Hepatocyte (in vitro differentiated cells): ENCODE data around the gene P2RY14. TPM values are rescaled to one million over a fixed set of nuclear protein-coding genes. Genes with fewer than 3 reads are reported as not detected.
"Not testable (repeated sequence)": the region's sequence is repeated elsewhere in the genome, so short reads cannot be mapped to it uniquely, and the experiment has no call there.

Experiments
- DNase-seq: peaks from one replicate; pipeline ENCODE4 v3.0.0-alpha.2; 2016; ENCODE audit warnings: low spot score
- H2AFZ ChIP-seq: fragments of 200-600 bp; sonication (generic); 2 replicates; pipeline ENCODE4 v1.6.0; 2016; ENCODE audit warnings: antibody characterized with exemption, mild to moderate bottlenecking
- H3K27ac ChIP-seq: fragments of 200-600 bp; sonication (generic); 2 replicates; pipeline ENCODE4 v1.5.1; 2016; ENCODE audit warnings: mild to moderate bottlenecking
- H3K27me3 ChIP-seq: fragments of 200-600 bp; sonication (generic); 2 replicates; pipeline ENCODE4 v1.6.1; 2016
- H3K36me3 ChIP-seq: fragments of 200-600 bp; sonication (generic); replicated peaks from 2 replicates; pipeline ENCODE4 v1.5.1; 2016; ENCODE audit warnings: low read depth; ENCODE audit not compliant: insufficient read depth
- H3K4me1 ChIP-seq: fragments of 200-600 bp; sonication (generic); 2 replicates; pipeline ENCODE4 v1.5.1; 2016; ENCODE audit warnings: mild to moderate bottlenecking, moderate library complexity; ENCODE audit not compliant: insufficient read depth
- H3K4me2 ChIP-seq: fragments of 200-600 bp; sonication (generic); 2 replicates; pipeline ENCODE4 v1.6.0; 2016
- H3K4me3 ChIP-seq: fragments of 200-600 bp; sonication (generic); 2 replicates; pipeline ENCODE4 v1.5.1; 2016; ENCODE audit warnings: mild to moderate bottlenecking
- H3K79me2 ChIP-seq: fragments of 200-600 bp; sonication (generic); 2 replicates; pipeline ENCODE4 v1.6.0; 2017; ENCODE audit warnings: mild to moderate bottlenecking
- H3K9me2 ChIP-seq: fragments of 200-600 bp; sonication (generic); replicated peaks from 2 replicates; pipeline ENCODE4 v1.6.0; 2017; ENCODE audit warnings: mild to moderate bottlenecking; ENCODE audit not compliant: insufficient read depth
- H3K9me3 ChIP-seq: fragments of 200-600 bp; sonication (generic); 2 replicates; pipeline ENCODE4 v1.5.1; 2016; ENCODE audit warnings: low read depth, mild to moderate bottlenecking
- H4K20me1 ChIP-seq: fragments of 200-600 bp; sonication (generic); 2 replicates; pipeline ENCODE4 v1.6.0; 2016; ENCODE audit warnings: mild to moderate bottlenecking; ENCODE audit not compliant: insufficient read depth, poor library complexity, severe bottlenecking
- EZH2 ChIP-seq: fragments of 200-600 bp; sonication (generic); IDR thresholded peaks from 2 replicates; pipeline ENCODE4 v1.6.1; 2016; ENCODE audit warnings: antibody characterized with exemption, mild to moderate bottlenecking, borderline replicate concordance
- EZH2phosphoT487 ChIP-seq: fragments of 200-600 bp; sonication (generic); IDR thresholded peaks from one replicate; pipeline ENCODE4 v1.6.1; 2018; ENCODE audit warnings: antibody characterized with exemption, mild to moderate bottlenecking, low read depth, moderate library complexity; ENCODE audit not compliant: unreplicated experiment, severe bottlenecking
- WGBS: methylation state at CpG from one replicate; pipeline ENCODE4 v1.1.6; 2016; ENCODE audit warnings: low lambda C conversion rate; ENCODE audit errors: missing lambda C conversion rate; 5-methylcytosine and 5-hydroxymethylcytosine counted together
- polyA plus RNA-seq: library from polyadenylated mRNA; unstranded; fragments of >200 nt; fragmentation: Nextera tagmentation; extraction: Ambion mirVana; gene quantifications from 2 replicates; pipeline ENCODE4 v1.2.1, GENCODE V29; 2016
- total RNA-seq: library from RNA; depleted of rRNA; stranded (reverse); fragments of >200 nt; gene quantifications from 2 replicates; pipeline ENCODE4 v1.2.3, GENCODE V29; 2014
- TF ChIP-seq, protein P1 (sequence below): fragments of 200-600 bp; sonication (generic); IDR thresholded peaks from 2 replicates; pipeline ENCODE4 v1.5.1; 2016; ENCODE audit warnings: antibody characterized with exemption, mild to moderate bottlenecking; ENCODE audit not compliant: poor library complexity

Gene P2RY14
- total and polyA plus RNA-seq, 2 experiments from 2014 or later, result 0.11 TPM; not detected in 1

- Histone ChIP-seq H2AFZ (no peak overlapping the region), H3K79me2 (no peaks in the 10 kb centered on the region), H3K9me3 (no peaks in the 10 kb centered on the region), H3K4me2 (no peak overlapping the region), H3K4me3 (no peak overlapping the region), H3K27ac (no peak overlapping the region), H3K27me3 (no peaks in the 10 kb centered on the region), H4K20me1 (no peaks in the 10 kb centered on the region), H3K36me3 (no peaks in the 10 kb centered on the region), H3K4me1 (no peaks in the 10 kb centered on the region), H3K9me2 (no peaks in the 10 kb centered on the region)
- TF ChIP-seq, protein P1, sequence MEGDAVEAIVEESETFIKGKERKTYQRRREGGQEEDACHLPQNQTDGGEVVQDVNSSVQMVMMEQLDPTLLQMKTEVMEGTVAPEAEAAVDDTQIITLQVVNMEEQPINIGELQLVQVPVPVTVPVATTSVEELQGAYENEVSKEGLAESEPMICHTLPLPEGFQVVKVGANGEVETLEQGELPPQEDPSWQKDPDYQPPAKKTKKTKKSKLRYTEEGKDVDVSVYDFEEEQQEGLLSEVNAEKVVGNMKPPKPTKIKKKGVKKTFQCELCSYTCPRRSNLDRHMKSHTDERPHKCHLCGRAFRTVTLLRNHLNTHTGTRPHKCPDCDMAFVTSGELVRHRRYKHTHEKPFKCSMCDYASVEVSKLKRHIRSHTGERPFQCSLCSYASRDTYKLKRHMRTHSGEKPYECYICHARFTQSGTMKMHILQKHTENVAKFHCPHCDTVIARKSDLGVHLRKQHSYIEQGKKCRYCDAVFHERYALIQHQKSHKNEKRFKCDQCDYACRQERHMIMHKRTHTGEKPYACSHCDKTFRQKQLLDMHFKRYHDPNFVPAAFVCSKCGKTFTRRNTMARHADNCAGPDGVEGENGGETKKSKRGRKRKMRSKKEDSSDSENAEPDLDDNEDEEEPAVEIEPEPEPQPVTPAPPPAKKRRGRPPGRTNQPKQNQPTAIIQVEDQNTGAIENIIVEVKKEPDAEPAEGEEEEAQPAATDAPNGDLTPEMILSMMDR, result no peak
- WGBS, result 50% methylated on average over 2 of the region's 2 CpGs
- no peak for DNase-seq
Observed at GRCh38 chr3:151175952-151176351, 102.4 kb downstream of the P2RY14 start.

- no peak overlapping the region for H2AFZ ChIP-seq
- 77% methylated on average over 2 of the region's 2 CpGs for WGBS
- no peaks in the 10 kb centered on the region for H3K4me1 ChIP-seq
- TF ChIP-seq, protein P1, result no peak
- TF ChIP-seq EZH2 (no peak), EZH2phosphoT487 (no peak)
- no peak overlapping the region for H3K27ac ChIP-seq
- no peaks in the 10 kb centered on the region for H3K36me3 ChIP-seq
- no peak for DNase-seq
- no peaks in the 10 kb centered on the region for H3K9me2 ChIP-seq
- no peaks in the 10 kb centered on the region for H3K9me3 ChIP-seq
- H3K27me3 ChIP-seq, result no peaks in the 10 kb centered on the region
- H3K79me2 ChIP-seq, result no peaks in the 10 kb centered on the region
- no peak overlapping the region for H3K4me3 ChIP-seq
- no peak overlapping the region for H3K4me2 ChIP-seq
- H4K20me1 ChIP-seq, result no peaks in the 10 kb centered on the region
Observed at GRCh38 chr3:151174351-151174750, 104.0 kb downstream of the P2RY14 start.

DNA sequence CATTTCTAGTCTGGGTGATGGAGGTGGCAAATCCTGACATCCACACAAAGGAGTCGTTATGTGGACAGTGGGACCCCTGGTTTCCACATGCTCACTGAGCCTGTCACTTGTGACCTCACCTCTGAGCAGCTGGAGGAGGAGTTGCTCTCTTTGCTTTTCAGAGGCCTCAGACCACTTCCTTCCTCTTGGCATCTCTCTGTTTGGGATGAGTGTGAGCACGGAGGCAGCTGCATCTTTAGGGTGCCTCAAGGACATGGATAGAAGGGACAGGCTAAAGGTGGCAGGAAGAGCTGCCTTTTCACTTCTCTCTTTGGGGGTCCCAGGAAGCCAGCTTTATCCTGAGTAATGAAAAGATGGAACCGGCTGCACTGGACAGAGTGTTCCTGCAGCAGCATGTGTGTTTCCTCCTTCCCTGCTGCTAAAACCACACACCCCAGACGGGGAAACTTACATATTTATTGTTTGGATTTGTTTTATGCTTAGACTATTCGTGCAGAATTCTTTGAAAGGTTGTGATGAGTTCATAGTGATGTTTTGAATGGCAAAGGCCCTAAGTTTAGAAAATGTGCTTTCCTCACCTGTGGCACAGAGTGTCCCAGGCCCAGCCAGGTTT is 107.1 kb downstream of the P2RY14 start:
- no peak overlapping the region for H2AFZ ChIP-seq
- no peaks in the 10 kb centered on the region for H3K9me3 ChIP-seq
- H3K4me1 ChIP-seq, result no peaks in the 10 kb centered on the region
- H4K20me1 ChIP-seq, result no peaks in the 10 kb centered on the region
- DNase-seq, result no peak
- no peak overlapping the region for H3K27ac ChIP-seq
- no peaks in the 10 kb centered on the region for H3K9me2 ChIP-seq
- H3K36me3 ChIP-seq, result no peaks in the 10 kb centered on the region
- no peaks in the 10 kb centered on the region for H3K79me2 ChIP-seq
- no peaks in the 10 kb centered on the region for H3K27me3 ChIP-seq
- no peak overlapping the region for H3K4me3 ChIP-seq
- no peak overlapping the region for H3K4me2 ChIP-seq
- no peak for TF ChIP-seq EZH2
- no peak for TF ChIP-seq EZH2phosphoT487
- TF ChIP-seq, protein P1, result no peak
- 65% methylated on average over 5 of the region's 5 CpGs for whole genome bisulfite sequencing

GRCh38 chr3:151169948-151170679 is 108.2 kb downstream of the P2RY14 start:
- DNase-seq, H3K4me3 ChIP-seq, H3K27ac ChIP-seq, H3K4me1 ChIP-seq, H3K27me3 ChIP-seq, H3K79me2 ChIP-seq, H3K9me3 ChIP-seq, H4K20me1 ChIP-seq, H3K9me2 ChIP-seq, H3K4me2 ChIP-seq, H2AFZ ChIP-seq, H3K36me3 ChIP-seq: not testable (repeated sequence)
- WGBS, result 94% methylated on average over 9 of the region's 9 CpGs
